ENCODE results near the gene TEAD3. TPM values are rescaled to one million over a fixed set of nuclear protein-coding genes. Genes with fewer than 3 reads are reported as not detected.
"Not testable (repeated sequence)": the region's sequence is repeated elsewhere in the genome, so short reads cannot be mapped to it uniquely, and the experiment has no call there.

The TEAD3 gene
- total and polyA plus RNA-seq, 7 donors: 14.4 to 95.8 (median 50.4) TPM

GRCh38 chr6:35518566-35519312 is 21.9 kb upstream of the TEAD3 start:
- Histone ChIP-seq H3K9me3 (no peaks in the 10 kb centered on the region), H3K4me1 (peaks cover 0 to 9% (median 2%) of the 10 kb centered on the region in 4 donors), H3K4me3 (no peak overlapping the region), H3K27ac (no peak overlapping the region), H3K27me3 (no peaks in the 10 kb centered on the region), H3K36me3 (no peaks in the 10 kb centered on the region)
- intact Hi-C loops (cut with DNase I): no loop called here
- 94 to 95% methylated on average over 6 of the region's 6 CpGs for WGBS, 2 donors
- no peak for DNase-seq
- TF ChIP-seq POLR2A (IDR thresholded peaks at IDR 0.05) (no peak), CTCF (IDR thresholded peaks at IDR 0.05) (no peak), EP300 (IDR thresholded peaks at IDR 0.05) (no peak), POLR2AphosphoS5 (IDR thresholded peaks at IDR 0.05) (no peak)

GRCh38 chr6:35517978-35518377 is 21.1 kb upstream of the TEAD3 start:
- H3K4me3 ChIP-seq; intact Hi-C loops (cut with DNase I); DNase-seq; H3K27me3 ChIP-seq; H3K27ac ChIP-seq; H3K4me1 ChIP-seq; H3K36me3 ChIP-seq; H3K9me3 ChIP-seq: not testable (repeated sequence)
- WGBS, 2 donors: 87 to 90% methylated on average over 7 of the region's 7 CpGs

- Histone ChIP-seq H3K27ac (no peak overlapping the region), H3K4me1 (peaks cover 0 to 6% (median 5%) of the 10 kb centered on the region in 4 donors), H3K4me3 (no peak overlapping the region), H3K36me3 (no peaks in the 10 kb centered on the region), H3K9me3 (no peaks in the 10 kb centered on the region), H3K27me3 (peaks cover 6 to 19% (median 8%) of the 10 kb centered on the region in 3 donors)
- WGBS, 2 donors: 67 to 78% methylated on average over 6 of the region's 6 CpGs
- no peak for DNase-seq
- intact Hi-C loops (cut with DNase I): no loop called here
- TF ChIP-seq POLR2A (IDR thresholded peaks at IDR 0.05): no peak
- TF ChIP-seq POLR2AphosphoS5 (IDR thresholded peaks at IDR 0.05): no peak
- TF ChIP-seq EP300 (IDR thresholded peaks at IDR 0.05): no peak
- TF ChIP-seq CTCF (IDR thresholded peaks at IDR 0.05): no peak
Measured at GRCh38 chr6:35516712-35517111, 19.8 kb upstream of the TEAD3 start.

GRCh38 chr6:35515939-35516338 is 19.1 kb upstream of the TEAD3 start:
- H3K27me3 ChIP-seq: peaks cover 12 to 27% (median 15%) of the 10 kb centered on the region in 3 donors
- H3K9me3 ChIP-seq; H3K36me3 ChIP-seq; H3K27ac ChIP-seq; H3K4me3 ChIP-seq; DNase-seq; intact Hi-C loops (cut with DNase I): not testable (repeated sequence)
- WGBS, 2 donors: 80 to 90% methylated on average over 6 of the region's 6 CpGs
- H3K4me1 ChIP-seq: peaks cover 0 to 11% (median 10%) of the 10 kb centered on the region in 4 donors

- Histone ChIP-seq H3K4me3 (no peak overlapping the region), H3K27ac (no peak overlapping the region), H3K36me3 (no peaks in the 10 kb centered on the region), H3K4me1 (peaks cover 0 to 11% (median 10%) of the 10 kb centered on the region in 4 donors), H3K9me3 (no peaks in the 10 kb centered on the region), H3K27me3 (peaks cover 12 to 40% (median 19%) of the 10 kb centered on the region in 3 donors)
- DNase-seq: no peak
- TF ChIP-seq POLR2AphosphoS5 (IDR thresholded peaks at IDR 0.05) (no peak), POLR2A (IDR thresholded peaks at IDR 0.05) (no peak), CTCF (IDR thresholded peaks at IDR 0.05) (no peak), EP300 (IDR thresholded peaks at IDR 0.05) (no peak)
- intact Hi-C loops (cut with DNase I): no loop called here
- WGBS, 2 donors: 85 to 90% methylated on average over 4 of the region's 4 CpGs
Measured at GRCh38 chr6:35514587-35514986, 17.7 kb upstream of the TEAD3 start.

- TF ChIP-seq CTCF (IDR thresholded peaks at IDR 0.05) (no peak), EP300 (IDR thresholded peaks at IDR 0.05) (no peak), POLR2A (IDR thresholded peaks at IDR 0.05) (no peak), POLR2AphosphoS5 (IDR thresholded peaks at IDR 0.05) (no peak)
- peaks cover 12 to 57% (median 26%) of the 10 kb centered on the region in 3 donors for H3K27me3 ChIP-seq
Measured at GRCh38 chr6:35512740-35513139, 15.9 kb upstream of the TEAD3 start, which contains the start of gene TULP1. Gene TULP1, minus strand, starts transcription at chr6:35512896. Its CDS starts 38 bp downstream, at chr6:35512858.

More at GRCh38 chr6:35512740-35513139, 15.9 kb upstream of the TEAD3 start, which contains the start of gene TULP1:
- no peaks in the 10 kb centered on the region for H3K36me3 ChIP-seq
- H3K4me1 ChIP-seq: peaks cover 0 to 11% (median 10%) of the 10 kb centered on the region in 4 donors
- no peaks in the 10 kb centered on the region for H3K9me3 ChIP-seq
- peak within 1 kb of the TSS in 3 of 4 donors; percentile 7 to 32 (median 22) for H3K4me3 ChIP-seq
- intact Hi-C loops (cut with DNase I): no loop called here
- no peak within 1 kb of the TSS for H3K27ac ChIP-seq
- 84 to 87% methylated on average over 10 of the region's 10 CpGs for WGBS, 2 donors
- DNase-seq: no peak

Measured in sigmoid colon (tissue), 7 donors.